Activated T-cell treated with anti-CD3 and anti-CD28 coated beads, Interleukin-2, amount 50 U/mL, for 48 hours (primary cell): ENCODE data around the gene NQO2.
A peak's percentile ranks its signal among the peaks of the same experiment; 100 is the strongest.
"Not testable (repeated sequence)": the region's sequence is repeated elsewhere in the genome, so short reads cannot be mapped to it uniquely, and the experiment has no call there.

Experiments
- DNase-seq, 2 experiments: peaks; one replicate each; pipeline ENCODE4 v3.0.0-alpha.2; 2020

The NQO2 gene

GRCh38 chr6:3016473-3017280 lies 17.0 kb downstream of the NQO2 start:
- DNase-seq, result no peak

GRCh38 chr6:3017304-3017703 lies 17.6 kb downstream of the NQO2 start:
- no peak for DNase-seq

DNA sequence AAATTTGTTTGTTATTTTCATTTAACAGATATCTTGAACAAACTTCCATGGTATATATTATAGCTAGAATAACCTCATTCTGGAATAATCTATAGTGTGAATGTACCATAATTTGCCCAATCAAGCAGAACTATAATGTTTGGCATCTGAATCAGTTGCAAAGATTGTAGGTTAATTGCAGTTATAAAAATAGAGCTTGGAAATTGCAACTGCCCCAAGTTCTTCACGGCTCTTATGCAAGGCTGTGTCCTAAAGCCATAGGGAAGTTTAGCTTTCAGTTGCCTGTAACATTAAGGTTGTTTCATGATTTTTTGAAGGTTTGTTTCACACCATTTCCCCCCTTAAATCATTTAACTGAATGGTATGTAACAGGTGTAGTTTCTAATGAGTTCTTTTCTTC lies 19.4 kb downstream of the NQO2 start:
- DNase-seq, result no peak

GRCh38 chr6:3019749-3020320 lies 20.1 kb downstream of the NQO2 start:
- no peak for DNase-seq

GRCh38 chr6:3020976-3021598 lies 21.4 kb downstream of the NQO2 start:
- not testable (repeated sequence) for DNase-seq

DNA sequence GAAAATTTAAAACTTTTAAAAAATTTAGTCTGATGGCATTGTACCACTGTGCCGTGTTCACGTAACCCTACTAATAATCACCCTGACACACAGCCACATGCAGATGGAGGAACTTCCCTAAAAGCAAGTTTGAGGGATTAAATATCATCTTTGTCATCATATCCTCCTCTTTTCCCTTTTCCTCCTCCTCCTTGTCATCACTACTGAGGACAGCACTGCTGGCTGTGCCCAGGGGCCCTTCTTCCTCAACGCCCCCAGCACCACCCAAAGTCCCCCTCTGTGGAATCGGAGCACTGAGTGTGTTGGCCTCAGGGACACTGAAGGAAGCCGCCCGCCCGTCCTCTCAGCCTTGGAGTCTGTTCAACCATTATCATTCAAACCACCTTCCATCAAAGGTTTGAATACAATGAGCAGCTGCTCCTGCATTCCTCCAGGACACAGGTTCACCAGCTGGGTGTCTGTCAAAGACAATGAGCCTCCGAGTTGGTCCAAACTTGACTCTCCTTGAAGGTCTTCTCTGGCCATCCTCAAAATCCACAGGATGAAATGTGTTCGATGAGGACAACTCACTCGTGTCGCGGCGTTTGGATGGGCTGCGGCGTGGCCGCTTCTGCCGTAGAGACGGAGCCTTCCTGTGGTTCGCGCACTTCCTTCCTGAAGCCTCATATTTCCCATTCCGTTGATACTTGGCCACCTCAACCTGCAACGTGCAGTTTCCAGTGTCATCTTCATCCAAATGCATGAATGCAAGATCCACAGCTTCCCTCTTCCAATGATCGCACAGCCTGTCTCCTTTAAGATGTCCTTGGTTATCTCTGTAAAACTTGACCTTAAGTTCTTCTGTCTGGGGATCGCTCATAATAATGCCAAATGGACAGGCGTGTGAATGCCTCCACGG lies 23.3 kb downstream of the NQO2 start:
- peak; percentile 66 to 67 for DNase-seq

- DNase-seq, result peak; percentile 93
Observed at GRCh38 chr6:3023663-3024483, 24.2 kb downstream of the NQO2 start.

GRCh38 chr6:3026791-3027626 lies 27.3 kb downstream of the NQO2 start:
- peak; percentile 52 to 53 for DNase-seq

DNA sequence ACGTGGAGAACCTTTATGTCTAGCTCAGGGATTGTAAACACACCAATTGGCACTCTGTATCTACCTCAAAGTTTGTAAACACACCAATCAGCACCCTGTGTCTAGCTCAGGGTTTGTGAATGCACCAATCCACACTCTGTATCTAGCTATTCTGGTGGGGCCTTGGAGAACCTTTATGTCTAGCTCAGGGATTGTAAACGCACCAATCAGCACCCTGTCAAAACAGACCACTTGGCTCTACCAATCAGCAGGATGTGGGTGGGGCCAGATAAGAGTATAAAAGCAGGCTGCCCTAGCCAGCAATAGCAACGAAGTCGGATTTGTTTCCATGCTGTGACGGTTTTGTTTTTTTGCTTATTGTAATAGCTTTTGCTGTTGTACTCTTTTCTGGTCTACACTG lies 28.5 kb downstream of the NQO2 start:
- peak in 1 of 2 experiments; percentile 32 for DNase-seq

DNA sequence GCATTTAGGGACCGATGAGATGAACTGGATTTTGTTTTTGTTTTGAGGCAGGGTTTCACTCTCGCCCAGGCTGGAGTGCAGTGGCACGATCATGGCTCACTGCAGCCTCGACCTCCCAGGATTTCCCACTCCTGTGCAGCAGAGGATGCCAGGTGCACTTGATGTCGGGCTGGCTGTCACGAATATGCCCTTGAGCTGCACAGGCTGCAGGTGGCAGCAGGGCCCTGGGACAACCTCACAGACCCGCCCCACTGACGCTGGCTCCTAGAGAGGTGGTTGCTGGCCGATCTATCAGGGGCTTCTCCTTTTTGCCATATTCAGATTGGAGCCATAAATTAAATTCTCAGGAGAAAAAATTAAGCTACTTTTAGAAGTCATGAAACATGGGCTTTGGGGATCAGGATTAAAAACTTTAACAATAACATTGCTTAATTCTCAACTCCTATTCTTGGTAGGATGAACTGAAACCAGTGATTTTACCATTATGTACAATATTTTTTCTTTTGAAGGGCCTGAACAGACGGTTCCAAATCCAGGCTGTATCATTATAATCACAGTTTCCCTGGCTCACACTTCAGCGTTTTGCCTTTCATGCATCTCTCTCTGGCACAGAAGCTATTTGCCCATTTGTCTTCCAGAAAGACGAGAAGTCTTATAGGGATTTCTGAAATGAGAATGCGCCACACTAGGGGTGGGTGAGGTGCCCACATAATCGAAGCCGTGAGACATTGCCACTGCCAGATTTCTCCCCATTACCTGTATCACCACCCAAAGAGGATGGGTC lies 32.4 kb downstream of the NQO2 start:
- DNase-seq, result no peak

DNA sequence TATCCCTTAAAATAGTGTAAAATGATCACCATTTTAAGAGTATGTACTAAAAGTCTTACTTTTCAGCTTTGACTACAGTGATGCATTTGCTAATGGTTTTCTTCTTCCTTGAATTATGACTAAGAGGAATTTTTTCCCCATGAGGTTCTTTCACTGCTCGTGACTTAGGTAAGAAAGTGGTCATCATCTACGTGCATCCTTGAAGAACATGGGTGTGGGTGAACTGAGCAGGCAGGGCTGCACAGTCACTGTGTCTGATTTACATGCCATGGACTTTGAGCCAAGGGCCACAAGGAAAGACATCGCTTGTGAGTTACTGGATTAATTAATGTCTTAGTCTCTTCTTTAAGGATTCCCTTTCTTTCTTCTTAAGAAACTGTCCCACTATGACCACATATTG lies 33.3 kb downstream of the NQO2 start:
- no peak for DNase-seq

DNA sequence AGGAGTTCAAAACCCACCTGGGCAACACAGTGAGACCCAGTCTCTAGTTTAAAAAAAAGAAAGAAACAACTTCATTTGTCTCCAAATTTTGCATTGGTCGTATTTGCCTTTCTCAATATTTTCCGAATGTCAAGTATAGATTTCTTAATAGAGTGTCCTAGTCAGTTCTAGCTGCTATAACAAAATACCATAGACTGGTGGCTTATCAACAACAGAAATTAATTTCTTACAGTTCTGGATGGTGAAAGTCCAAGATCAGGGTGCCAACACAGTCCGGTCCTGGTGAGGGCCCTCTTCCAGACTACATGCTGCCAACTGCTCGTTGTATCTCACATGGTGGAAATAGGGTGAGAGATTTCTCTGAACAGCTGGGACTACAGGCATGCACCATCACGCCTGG lies 34.0 kb downstream of the NQO2 start:
- DNase-seq, result no peak

DNA sequence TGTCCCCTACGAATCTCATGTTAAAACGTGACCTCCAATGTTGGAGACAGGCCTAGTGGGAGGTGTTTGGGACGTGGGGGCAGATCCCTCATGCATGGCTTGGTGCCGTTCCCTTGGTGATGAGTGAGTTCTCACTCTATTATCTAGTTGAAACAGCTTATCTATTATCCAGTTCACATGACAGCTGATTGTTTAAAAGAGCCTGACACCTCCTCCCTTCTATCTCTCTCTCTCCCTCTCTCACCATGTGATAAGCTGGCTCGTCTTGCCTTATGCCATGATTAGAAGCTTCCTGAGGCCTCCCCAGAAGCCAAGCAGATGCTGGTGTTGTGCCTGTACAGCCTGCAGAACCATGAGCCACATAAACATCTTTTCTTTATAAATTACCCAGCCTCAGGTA lies 35.7 kb downstream of the NQO2 start:
- no peak for DNase-seq

GRCh38 chr6:3036861-3037637 lies 37.4 kb downstream of the NQO2 start:
- no peak for DNase-seq

- no peak for DNase-seq
Observed at GRCh38 chr6:3037638-3038365, 38.1 kb downstream of the NQO2 start.

DNA sequence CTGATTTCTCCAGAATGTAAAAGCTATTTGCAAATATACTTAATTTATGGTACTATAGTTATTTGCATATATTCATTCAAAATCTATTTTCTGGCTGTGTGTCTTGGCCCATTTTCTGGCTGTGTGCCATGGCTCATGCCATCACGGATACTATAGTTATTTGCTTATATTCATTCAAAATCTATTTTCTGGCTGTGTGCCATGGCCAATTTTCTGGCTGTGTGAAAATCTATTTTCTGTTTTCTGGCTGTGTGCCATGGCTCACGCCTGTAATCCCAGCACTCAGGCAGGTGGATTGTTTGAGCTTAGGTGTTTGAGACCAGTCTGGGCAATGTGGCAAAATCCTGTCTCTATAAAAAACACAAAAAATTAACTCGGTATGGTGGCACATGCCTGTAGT lies 39.7 kb downstream of the NQO2 start:
- DNase-seq, result no peak

- DNase-seq, result no peak
Observed at GRCh38 chr6:3041147-3041546, 41.5 kb downstream of the NQO2 start.

DNA sequence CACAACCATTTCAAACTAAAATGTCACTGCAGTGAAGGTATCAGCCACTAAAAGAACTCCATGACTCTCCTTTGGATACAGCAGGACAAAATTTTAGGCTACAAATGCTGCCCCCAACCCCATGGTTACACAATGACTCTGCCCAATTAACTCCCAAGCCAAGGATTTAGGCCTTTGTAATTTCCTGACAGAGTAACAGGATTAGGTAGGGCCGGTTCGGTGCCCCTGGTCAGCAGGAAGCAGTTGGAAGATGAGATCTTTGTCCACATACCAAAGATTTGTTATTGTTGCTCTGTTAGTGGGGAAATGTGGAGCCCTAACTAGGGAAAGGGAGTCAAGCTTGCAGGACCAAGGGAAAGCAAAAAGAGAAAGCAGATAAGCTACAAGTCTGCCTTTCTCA lies 41.9 kb downstream of the NQO2 start:
- no peak for DNase-seq

GRCh38 chr6:3045369-3045768 lies 45.7 kb downstream of the NQO2 start:
- no peak for DNase-seq
